ENCODE measurements around the gene ESPNL. TPM values are rescaled to one million over a fixed set of nuclear protein-coding genes. Genes with fewer than 3 reads are reported as not detected.

Gene ESPNL
- total RNA-seq, 2 donors from 2014 or later = 0.15 to 0.86 TPM

GRCh38 chr2:238140040-238140439 is 39.9 kb downstream of the ESPNL start:
- H3K36me3 Mint-ChIP-seq (ENCODE audit: low read depth) = no peaks in the 10 kb centered on the region
- TF ChIP-seq, protein P1, sequence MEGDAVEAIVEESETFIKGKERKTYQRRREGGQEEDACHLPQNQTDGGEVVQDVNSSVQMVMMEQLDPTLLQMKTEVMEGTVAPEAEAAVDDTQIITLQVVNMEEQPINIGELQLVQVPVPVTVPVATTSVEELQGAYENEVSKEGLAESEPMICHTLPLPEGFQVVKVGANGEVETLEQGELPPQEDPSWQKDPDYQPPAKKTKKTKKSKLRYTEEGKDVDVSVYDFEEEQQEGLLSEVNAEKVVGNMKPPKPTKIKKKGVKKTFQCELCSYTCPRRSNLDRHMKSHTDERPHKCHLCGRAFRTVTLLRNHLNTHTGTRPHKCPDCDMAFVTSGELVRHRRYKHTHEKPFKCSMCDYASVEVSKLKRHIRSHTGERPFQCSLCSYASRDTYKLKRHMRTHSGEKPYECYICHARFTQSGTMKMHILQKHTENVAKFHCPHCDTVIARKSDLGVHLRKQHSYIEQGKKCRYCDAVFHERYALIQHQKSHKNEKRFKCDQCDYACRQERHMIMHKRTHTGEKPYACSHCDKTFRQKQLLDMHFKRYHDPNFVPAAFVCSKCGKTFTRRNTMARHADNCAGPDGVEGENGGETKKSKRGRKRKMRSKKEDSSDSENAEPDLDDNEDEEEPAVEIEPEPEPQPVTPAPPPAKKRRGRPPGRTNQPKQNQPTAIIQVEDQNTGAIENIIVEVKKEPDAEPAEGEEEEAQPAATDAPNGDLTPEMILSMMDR (conservative IDR thresholded peaks at IDR 0.05) = no peak
- H3K27ac Mint-ChIP-seq = no peak overlapping the region
- H3K9ac ChIP-seq (ENCODE audit: extremely low read depth, low read length, poor library complexity, severe bottlenecking) = no peak overlapping the region
- WGBS, 2 experiments (ENCODE audit: insufficient coverage in 1 of 2, insufficient read length in 1 of 2) = 95 to 100% methylated on average over 2 to 7 of the region's 7 CpGs
- no peak overlapping the region for H3K4me3 ChIP-seq (ENCODE audit: low read length)
- no peak overlapping the region for H3K4me3 Mint-ChIP-seq
- no peaks in the 10 kb centered on the region for H3K27me3 ChIP-seq (ENCODE audit: control insufficient read depth, insufficient read depth, low read length, poor library complexity, severe bottlenecking)
- no peak overlapping the region for H3K27ac ChIP-seq (ENCODE audit: low read depth, low read length)
- no peaks in the 10 kb centered on the region for H3K4me1 ChIP-seq (ENCODE audit: control insufficient read depth, insufficient read depth, low read length)
- H3K9me3 Mint-ChIP-seq = no peaks in the 10 kb centered on the region
- H3K4me1 Mint-ChIP-seq = no peaks in the 10 kb centered on the region
- H3K9me3 ChIP-seq (ENCODE audit: control insufficient read depth, low read length) = no peaks in the 10 kb centered on the region
- H3K36me3 ChIP-seq (ENCODE audit: control insufficient read depth, insufficient read depth, low read length) = no peaks in the 10 kb centered on the region
- no peak for DNase-seq
- H3K27me3 Mint-ChIP-seq (ENCODE audit: insufficient read depth) = no peaks in the 10 kb centered on the region

DNA sequence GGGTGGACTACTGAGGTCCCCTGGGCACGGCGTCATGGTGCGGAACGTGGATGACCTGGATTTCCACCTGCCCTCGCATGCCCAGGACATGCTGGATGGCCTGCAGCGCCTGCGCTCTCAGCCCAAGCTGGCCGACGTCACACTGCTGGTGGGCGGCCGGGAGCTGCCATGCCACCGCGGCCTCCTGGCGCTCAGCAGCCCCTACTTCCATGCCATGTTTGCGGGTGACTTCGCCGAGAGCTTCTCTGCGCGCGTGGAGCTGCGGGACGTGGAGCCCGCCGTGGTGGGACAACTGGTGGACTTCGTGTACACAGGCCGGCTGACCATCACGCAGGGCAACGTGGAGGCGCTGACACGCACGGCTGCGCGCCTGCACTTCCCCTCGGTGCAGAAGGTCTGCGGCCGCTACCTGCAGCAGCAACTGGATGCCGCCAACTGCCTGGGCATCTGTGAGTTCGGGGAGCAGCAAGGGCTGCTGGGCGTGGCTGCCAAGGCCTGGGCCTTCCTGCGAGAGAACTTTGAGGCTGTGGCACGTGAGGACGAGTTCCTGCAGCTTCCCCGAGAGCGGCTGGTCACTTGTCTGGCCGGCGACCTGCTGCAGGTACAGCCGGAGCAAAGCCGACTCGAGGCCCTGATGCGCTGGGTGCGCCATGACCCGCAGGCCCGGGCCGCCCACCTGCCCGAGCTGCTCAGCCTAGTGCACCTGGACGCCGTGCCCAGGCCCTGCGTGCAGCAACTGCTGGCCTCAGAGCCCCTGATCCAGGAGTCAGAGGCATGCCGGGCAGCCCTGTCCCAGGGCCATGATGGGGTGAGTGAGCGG is 40.8 kb downstream of the ESPNL start:
- WGBS, 2 experiments (ENCODE audit: insufficient coverage in 1 of 2, insufficient read length in 1 of 2) = 93 to 94% methylated on average over 46 to 60 of the region's 60 CpGs
- Mint-ChIP-seq H3K36me3 (ENCODE audit: low read depth) (no peaks in the 10 kb centered on the region), H3K4me1 (no peaks in the 10 kb centered on the region), H3K27me3 (ENCODE audit: insufficient read depth) (no peaks in the 10 kb centered on the region), H3K27ac (no peak overlapping the region), H3K4me3 (no peak overlapping the region), H3K9me3 (no peaks in the 10 kb centered on the region)
- H3K4me1 ChIP-seq (ENCODE audit: control insufficient read depth, insufficient read depth, low read length) = no peaks in the 10 kb centered on the region
- H3K9ac ChIP-seq (ENCODE audit: extremely low read depth, low read length, poor library complexity, severe bottlenecking) = no peak overlapping the region
- H3K9me3 ChIP-seq (ENCODE audit: control insufficient read depth, low read length) = no peaks in the 10 kb centered on the region
- no peak overlapping the region for H3K4me3 ChIP-seq (ENCODE audit: low read length)
- TF ChIP-seq, protein P1 (conservative IDR thresholded peaks at IDR 0.05) = no peak
- H3K27ac ChIP-seq (ENCODE audit: low read depth, low read length) = no peak overlapping the region
- no peaks in the 10 kb centered on the region for H3K36me3 ChIP-seq (ENCODE audit: control insufficient read depth, insufficient read depth, low read length)
- DNase-seq = no peak
- H3K27me3 ChIP-seq (ENCODE audit: control insufficient read depth, insufficient read depth, low read length, poor library complexity, severe bottlenecking) = no peaks in the 10 kb centered on the region

DNA sequence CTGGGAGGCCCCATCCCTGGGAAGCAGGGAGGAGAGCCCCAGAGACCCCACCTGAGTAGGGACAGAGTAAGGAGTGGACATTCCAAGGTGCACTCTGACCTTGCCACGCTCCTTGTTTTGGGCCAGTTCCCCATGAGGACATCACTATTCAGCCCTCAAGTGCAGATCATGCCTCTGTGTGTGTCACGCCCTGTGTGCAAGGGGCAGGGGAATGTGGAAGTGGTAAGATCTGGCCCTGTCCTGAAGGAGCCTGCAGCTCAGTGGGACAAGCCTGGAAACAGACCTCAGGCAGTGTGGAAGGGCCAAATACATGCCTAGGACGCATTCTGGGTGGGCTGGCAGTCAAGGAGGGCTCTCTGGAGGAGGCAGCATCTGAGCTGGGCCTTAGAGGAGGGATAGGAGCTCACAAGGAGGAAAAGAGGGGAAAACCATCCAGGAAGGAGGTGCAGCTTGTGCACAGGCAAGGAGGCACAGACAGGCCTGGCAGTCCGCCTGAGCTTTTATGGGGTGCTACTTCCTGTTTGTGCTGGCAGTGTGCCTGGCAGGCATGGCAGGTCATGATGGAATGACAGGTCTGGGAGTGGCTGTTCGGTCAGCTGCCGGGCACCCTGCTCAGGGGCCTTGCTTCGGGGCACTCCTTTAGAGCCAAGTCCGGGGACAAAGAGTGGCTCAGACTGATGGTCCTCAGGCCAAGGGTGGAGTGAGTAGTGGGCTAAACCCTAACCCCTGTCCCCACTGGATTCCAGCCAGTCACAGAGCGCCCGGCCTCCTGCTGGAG is 41.6 kb downstream of the ESPNL start:
- no peaks in the 10 kb centered on the region for H3K4me1 Mint-ChIP-seq
- 93 to 94% methylated on average over 3 to 10 of the region's 10 CpGs for WGBS, 2 experiments (ENCODE audit: insufficient coverage in 1 of 2, insufficient read length in 1 of 2)
- Histone ChIP-seq H3K4me1 (ENCODE audit: control insufficient read depth, insufficient read depth, low read length) (no peaks in the 10 kb centered on the region), H3K27ac (ENCODE audit: low read depth, low read length) (no peak overlapping the region), H3K4me3 (ENCODE audit: low read length) (no peak overlapping the region), H3K36me3 (ENCODE audit: control insufficient read depth, insufficient read depth, low read length) (no peaks in the 10 kb centered on the region), H3K9ac (ENCODE audit: extremely low read depth, low read length, poor library complexity, severe bottlenecking) (no peak overlapping the region), H3K9me3 (ENCODE audit: control insufficient read depth, low read length) (no peaks in the 10 kb centered on the region), H3K27me3 (ENCODE audit: control insufficient read depth, insufficient read depth, low read length, poor library complexity, severe bottlenecking) (no peaks in the 10 kb centered on the region)
- no peaks in the 10 kb centered on the region for H3K36me3 Mint-ChIP-seq (ENCODE audit: low read depth)
- TF ChIP-seq, protein P1 (conservative IDR thresholded peaks at IDR 0.05) = no peak
- no peaks in the 10 kb centered on the region for H3K9me3 Mint-ChIP-seq
- no peak overlapping the region for H3K27ac Mint-ChIP-seq
- no peaks in the 10 kb centered on the region for H3K27me3 Mint-ChIP-seq (ENCODE audit: insufficient read depth)
- H3K4me3 Mint-ChIP-seq = no peak overlapping the region
- no peak for DNase-seq

Measured in endodermal cell (in vitro differentiated cells).